GM21381 (cell line): ENCODE measurements around the gene CCDC77.

ENCODE experiments used
- ATAC-seq: cut with Tn5 transposase; IDR thresholded peaks from one replicate; pipeline ENCODE4 v1.9.1; 2021; ENCODE audit warnings: mild to moderate bottlenecking, moderate library complexity; ENCODE audit not compliant: unreplicated experiment

Gene CCDC77

DNA sequence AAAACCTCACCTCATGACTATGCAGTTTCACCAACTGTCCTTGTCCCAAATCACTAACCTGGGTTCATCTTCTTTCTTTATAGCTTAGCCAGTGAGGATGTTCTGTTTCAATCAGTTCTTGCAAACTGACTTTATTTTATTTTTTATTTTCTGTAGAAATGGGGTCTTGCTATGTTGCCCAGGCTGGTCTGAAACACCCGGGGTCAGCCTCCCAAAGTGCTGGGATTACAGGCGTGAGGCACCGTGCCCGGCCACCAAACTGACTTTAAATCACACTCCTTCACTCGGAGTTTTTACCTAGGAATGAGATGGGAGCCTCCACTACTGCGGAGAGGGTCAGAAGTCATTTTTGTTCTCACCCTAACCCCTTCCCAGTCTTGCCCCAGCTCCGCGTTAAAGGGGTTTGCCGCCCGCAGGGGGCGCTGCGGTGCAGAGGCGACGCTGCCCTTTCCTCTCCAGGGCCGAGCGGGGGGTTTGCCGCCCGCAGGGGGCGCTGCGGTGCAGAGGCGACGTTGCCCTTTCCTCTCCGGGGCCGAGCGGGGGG, 51.3 kb downstream of the CCDC77 start:
- no peak for ATAC-seq

DNA sequence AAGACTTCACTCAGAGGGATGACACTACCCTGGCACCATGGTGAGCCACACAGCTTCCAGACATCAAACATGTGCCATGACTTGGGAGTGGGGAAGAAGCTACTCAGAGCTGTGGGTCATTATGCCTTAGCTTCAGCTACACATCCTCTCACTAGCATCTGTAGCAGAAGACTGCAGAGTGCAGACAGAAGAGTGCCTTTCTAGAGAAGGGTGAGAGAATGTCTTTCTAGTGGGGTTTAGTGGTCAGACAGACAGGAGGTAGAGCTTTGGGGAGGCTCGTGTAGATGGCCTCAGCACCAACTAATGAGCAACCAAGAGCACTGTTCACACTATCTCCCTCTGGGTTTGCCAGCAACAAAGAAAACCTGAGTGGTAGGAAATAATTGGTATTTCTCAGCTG, 53.4 kb downstream of the CCDC77 start:
- ATAC-seq: no peak

DNA sequence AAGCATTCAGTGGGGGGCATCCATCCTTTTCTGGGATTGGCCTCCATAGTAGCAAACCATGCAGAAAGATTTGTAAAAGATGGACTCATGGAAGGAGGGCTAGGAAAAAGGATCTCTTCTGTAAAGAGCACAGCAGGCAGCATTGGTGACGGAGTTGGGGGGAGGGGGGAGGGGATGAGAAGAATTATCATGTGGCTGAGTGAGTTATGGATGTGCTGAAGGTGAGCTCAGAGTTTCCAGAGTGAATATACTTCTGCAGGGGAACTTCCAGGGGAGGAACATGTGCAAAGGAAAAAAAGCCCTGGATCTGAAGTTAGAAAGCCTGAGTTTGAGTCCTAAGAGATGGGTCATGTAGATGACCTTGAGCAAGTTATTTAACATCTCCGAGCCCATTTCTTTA, 54.4 kb downstream of the CCDC77 start:
- ATAC-seq: no peak

DNA sequence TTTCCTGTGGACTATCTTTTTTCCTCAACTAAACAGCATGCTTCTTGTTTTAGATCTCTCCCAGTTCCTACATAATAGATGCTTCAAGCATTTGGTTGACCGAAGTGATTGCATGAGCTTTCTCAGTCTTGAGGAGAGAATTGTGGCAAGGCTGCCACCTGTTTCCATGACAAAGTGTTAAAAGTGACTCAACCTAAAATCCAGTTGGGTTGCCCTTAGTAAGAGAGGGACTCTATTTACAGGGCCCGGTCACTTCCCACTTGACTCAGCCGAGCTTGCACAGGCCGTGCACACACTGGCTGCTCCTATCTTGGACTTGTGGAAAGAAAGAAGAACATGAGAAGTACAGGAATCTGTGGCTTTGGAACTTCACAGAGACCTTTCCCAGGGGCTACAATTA, 56.2 kb downstream of the CCDC77 start:
- no peak for ATAC-seq

DNA sequence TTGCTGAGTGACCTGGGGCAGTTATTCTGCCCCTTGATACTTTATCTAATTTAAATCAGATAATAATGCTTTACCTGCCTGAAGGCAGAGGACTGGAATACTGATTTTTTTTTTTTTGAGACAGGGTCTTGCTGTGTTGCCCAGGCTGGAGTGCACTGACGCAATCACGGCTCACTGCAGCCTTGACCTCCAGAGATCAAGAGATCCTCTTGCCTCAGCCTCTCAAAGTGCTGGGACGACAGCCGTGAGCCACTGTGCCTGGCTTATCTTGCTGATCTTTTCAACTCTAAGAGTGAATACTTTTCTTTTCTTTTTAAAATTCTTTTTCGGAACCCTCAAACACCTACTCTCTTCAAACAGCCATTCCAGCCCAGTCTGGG, 57.6 kb downstream of the CCDC77 start:
- ATAC-seq: no peak

DNA sequence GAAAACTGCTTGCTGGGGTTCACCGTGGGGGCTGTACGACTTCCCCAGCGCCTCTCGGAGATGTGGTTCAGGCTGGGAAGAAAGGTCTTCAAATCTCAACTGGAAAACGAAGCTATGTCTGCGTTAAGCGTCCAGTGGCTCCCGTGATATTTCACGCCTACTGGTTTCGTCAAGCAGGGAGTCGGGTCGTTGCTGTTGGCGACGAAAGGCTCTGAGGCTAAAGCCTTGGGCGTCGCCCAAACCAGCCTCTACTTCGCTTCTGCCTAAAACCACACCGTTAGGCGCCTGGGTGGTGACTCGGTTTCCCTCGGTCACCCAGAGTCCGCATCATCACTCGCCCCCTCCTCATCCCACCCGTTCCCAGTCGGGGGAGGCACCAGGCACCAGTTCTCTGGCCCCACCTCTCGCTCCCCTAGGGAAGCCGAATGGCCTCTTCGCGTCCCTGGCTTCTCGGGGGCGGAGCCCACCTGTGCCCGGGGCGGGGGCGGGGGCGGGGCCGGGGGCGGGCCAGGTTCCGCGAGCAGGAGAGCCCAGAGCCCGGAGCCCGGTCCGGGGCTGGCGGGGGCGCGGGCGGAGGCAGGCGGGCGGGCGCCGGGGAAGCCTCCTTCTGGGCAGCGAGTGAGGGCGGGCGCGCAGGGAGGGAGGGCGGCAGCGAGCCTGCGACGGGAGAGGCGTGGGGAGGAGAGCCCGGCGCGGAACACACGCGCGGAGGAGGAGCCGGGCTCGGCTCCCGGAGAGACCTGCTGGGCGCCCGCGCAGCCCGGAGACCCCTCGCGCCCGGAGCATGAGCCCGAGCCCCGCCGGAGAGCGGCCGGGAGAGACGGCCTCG, 58.2 kb downstream of the CCDC77 start, which contains the start of gene B4GALNT3:
TSS of gene B4GALNT3 (plus strand) at position 510 of the 829 bp plus-strand sequence. CDS start 438 bp downstream, outside the sequence.
- no peak for ATAC-seq

DNA sequence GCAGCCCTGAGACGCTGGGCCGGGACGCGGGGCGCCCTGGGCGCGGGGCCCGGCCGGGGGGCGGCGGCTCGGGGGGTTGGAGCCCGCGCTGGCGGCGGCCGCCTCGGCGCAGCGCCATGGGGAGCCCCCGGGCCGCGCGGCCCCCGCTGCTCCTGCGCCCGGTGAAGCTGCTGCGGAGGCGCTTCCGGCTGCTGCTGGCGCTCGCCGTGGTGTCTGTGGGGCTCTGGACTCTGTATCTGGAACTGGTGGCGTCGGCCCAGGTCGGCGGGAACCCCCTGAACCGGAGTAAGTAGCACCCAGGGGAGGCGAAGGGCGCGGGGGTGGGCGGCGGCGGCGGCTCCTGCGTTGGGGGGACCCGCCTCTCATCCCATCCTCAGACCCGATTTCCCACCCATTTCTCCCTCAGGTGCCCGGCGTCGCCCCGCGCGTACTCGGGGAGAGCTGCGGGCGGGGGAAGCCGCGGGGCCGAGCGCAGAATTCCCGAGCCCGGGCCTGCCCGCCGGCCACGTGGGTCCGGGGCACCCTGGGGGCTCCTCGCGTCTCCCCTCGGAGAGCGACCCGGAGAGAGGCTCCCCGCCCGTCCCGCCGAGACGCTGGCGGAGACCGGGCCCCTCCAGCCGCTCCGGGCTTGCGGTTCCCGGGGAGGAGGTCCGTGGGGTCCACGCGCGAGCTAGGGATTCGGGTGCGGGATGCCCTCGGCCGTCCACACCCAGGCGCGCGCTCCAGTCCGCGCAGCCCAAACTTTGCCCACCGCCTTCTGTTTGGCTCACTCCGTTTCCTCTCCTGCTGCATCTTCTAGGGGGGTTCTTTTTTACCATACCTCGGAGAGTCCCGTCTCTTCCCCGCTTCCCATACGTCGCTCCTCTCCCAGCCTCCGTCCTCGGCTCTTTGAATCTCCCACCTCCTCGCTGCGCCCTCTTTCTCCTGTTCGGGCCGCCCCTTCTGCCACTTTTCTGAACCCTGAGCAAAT, 59.1 kb downstream of the CCDC77 start:
- ATAC-seq: no peak

DNA sequence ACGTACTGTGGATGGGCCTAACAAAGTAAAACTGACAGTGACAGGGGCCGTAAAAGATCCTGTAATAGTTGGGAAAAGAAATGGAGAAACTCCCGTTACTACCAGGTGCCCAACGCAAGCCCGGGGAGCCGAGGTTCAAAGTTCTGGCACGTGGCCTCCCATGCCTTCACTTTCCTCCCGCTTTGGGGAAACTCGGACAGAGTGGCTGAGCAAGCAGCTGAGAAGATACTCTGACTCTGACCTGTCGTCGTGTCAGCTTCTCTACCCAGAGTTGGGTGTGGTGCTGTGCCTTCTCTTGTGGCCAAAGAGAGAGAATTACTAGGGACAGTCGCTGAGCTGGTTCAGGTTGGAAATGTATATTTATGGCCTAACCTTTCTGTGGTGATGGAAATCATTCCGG, 60.0 kb downstream of the CCDC77 start:
- no peak for ATAC-seq

DNA sequence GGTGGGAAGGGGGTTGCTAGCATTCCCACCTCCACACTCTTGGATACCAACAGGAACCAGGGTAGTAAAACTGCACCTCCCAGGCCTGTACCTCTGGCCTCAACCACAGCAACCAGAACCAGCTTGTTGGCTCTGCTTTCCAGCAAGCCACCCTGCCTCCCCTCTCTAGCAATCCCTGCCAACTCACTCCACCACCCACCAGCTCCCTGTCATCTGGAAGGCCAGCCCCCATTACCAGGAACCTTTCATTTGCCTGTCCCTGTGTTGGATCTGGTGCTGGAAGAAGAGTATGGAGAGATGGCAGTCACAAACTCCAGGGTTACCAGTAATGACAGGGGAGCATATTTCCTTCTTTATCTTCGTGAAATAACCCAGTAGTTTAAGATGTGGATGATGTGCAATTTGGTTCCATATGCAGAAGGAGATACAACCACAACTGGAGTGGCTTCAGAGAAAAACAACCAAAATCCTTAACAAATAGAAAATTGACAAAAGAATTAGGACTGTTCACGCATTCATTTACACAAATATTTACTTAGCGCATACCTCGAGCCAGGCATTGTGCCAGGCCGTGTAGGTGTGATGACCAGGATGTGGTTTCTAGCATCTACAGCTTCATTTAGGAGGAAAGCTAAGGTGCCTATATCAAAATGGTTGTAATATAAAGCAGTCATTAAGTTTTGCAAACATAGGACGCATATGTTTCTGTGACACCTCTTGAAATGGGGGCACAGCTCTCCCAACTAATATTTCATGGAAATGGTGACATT, 61.7 kb downstream of the CCDC77 start:
- ATAC-seq: no peak

DNA sequence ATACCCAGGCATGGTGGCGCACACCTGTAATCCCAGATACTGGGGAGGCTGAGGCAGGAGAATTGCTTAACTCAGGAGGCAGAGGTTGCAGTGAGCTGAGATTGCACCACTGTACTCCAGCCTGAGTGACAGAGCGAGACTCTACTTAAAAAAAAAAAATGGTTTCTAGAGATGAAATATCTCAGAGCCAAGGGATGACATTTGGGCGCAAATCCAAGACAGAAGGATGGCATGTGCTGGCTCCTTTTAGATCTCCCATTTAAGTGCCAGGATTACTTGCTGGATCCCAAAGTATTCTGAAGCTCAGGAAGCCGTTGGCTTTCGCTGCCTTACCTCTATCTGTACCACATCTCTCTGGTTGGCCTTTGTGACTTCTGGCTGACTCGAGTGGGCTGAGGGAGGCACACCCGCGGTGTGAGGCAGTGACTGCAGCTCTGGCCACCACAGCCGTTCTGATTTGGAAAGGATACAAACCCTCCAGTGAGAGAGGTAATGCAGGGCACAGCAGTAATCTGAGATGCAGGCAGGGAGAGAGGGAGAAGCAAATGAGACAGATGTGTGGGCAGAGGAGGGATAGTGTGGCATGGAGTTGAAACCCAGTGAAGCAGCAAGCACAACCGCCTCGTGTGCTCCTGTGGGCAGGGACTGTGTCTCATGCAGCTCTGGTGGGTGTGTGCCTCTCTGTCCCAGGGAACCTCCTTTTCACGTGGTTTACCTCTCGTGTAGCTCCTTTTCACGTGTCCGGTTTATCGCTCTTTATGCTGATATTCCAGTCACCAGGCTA, 63.2 kb downstream of the CCDC77 start:
- ATAC-seq: no peak

DNA sequence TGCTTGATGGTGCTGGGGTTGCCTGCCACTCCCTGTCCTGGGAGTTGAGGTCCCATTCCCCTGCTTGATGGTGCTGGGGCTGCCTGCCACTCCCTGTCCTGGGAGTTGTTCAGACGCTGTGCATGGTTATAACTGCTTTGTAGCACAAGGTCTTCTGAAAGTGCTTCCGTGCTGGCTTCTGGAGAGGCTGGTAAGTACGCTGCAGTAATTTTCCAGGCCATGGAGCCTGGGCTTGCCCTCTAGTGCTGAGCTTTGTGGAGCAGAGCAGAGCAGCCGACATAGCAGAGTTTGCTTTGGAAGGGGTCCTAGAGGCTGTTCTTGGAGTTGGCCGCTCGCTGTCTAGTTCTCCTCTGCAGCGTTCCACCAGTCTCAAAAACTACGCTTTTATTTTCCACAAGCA, 64.6 kb downstream of the CCDC77 start:
- ATAC-seq: no peak

DNA sequence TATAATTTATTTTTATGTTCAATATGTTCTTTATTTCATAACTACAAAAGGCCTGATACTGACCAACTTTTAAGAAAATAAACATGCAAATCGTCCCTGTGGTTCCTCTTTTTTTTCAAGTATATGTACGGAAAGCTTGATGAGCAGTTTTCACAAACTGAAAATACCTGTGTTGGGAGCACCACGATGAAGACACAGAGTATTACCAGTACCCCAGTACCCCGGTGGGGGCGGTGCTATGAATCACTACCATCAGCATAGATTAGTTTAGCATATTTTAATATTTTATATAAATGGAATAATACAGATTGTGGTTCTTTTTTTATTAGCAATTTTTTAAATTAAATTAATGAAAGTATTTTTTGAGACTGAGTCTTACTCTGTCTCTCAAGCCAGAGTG, 65.3 kb downstream of the CCDC77 start:
- no peak for ATAC-seq

DNA sequence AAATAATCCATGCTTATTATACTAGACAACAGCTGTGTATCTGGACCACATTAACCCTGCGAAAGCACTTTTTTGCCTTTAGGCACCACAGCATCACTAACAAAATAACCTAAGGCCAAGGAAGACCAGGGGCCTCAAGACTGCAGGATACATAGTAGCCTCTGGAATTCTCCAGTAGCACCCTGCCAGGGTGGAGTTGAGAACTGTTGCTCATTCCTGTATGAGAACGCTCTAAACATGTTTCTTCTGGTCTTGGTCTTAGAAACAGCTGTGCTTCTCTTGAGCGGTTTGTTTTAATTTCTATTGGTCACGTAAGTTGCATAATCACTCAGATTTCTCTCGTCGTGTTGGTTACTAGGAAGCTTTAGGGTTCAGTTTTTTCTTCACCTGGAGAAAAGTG, 66.1 kb downstream of the CCDC77 start:
- ATAC-seq: no peak

DNA sequence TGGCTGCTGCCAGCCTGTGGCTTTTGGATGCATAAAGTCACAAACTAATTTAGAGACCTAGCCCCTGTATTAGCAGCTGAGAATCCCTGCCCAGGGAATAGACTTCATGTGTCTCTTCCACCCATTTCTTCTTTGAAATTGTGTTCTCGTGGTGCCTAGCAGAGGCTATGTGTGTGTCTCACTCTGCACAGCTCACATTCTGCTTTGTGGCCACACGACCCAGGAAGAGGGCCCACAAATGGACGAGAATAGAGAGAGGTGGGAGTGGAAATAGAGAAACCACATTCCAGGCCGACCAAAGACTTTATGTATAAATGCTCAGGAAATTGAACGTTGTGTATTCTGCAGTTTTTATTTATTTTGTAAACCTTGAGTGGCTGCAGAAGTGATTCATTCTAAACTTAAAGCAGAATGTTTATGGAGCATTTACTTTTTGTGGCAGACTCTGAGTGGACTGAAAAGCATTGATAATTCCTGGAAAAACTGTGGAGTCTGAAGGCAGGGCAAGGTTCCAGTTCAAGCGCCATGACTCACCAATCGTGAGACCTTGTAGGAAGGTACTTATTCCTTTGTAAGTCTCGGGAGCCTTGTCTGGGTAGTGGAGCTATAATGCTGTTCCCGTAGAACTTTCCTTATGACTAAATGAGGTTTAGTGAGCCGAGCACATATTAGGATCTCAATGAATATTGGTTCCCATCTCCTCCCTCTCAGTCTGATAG, 67.4 kb downstream of the CCDC77 start:
- no peak for ATAC-seq

DNA sequence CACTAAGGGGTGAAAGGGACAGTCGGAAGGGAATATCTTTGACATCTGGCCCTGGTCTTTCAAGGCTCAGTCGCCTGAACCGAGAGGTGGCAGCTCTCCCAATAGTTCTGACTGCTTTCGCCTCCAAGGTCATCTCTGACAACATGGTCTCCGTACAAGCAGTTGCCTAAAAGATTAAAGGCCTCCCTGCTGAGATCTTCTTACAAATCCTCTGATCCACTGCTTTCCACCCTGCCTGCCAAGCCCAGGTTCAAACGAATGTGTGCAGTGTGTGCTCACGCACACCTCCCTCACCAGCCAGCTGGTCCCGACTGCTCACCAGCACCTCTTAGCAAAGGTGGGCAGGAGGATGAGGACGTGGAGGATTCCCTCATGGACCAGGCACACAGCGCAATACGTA, 68.7 kb downstream of the CCDC77 start:
- ATAC-seq: no peak

DNA sequence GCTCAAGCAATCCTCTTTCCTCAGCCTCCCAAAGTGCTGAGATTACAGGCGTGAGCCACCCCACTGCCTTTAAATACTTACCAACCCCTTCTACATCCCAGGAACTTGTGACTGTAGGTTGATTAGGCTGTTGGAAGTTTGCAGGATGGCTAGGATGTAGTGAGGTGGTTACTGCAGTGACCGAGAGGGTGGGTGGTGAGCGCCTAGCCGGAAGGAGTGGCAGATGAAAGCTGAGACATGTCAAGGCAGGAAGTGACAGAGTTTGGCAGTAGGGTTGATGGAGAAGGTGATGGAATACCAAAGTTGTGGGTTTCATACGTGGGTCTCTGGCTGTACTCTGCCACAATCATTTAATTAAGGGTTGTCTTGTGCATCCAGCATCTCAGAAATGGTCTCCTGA, 71.8 kb downstream of the CCDC77 start:
- no peak for ATAC-seq

DNA sequence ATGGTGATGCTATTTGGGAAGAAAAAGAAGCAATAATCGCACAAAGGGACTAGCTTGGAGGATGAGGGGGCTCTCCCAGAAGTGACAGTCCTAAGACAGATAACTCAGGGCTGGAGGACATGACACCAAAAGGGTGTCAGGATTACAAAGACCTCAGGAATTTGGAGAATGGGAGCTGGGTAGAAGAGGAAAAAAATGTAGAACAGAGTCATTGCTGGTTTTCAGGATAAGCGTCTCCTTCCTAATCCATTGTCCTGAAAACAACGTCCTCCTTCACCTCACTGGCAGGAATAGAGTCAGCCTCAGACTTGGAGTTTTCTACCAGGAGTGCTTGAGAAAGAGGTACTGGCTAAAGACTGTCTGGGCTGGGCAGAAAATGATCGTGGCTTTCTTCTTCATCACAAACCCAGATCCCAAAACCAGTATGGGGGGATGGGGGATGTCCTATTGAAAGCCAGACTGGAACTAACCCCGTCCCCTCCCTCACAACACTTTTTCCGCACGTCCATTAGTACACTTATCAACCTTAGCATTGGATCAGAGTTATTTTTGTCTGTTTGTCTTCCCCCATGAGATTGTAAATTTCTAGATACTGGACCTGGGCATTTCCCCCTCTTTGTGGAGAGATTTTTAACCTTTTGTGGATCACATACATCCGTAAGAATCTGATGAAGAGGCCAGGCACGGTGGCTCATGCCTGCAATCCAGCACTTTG, 72.6 kb downstream of the CCDC77 start:
- no peak for ATAC-seq

DNA sequence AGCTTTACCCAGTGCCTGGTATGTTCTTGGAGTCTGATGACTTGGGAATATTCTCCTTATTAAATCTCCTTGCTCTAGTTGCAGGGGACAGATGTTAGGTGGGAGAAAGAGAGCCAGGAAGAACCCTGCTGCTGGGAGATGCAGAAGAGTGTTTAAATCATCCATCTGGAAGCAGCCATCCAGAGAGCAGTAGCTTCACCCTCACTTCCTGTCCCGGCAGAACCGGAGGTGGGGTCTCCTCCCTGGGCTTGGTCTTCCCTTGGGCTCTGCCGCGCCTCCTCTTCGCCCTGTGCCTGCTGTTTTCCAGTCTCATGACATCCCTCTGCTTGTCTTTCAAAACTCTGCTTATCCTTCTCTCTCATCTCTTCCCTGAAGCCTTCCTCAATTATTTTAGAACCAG, 73.8 kb downstream of the CCDC77 start:
- ATAC-seq: no peak

DNA sequence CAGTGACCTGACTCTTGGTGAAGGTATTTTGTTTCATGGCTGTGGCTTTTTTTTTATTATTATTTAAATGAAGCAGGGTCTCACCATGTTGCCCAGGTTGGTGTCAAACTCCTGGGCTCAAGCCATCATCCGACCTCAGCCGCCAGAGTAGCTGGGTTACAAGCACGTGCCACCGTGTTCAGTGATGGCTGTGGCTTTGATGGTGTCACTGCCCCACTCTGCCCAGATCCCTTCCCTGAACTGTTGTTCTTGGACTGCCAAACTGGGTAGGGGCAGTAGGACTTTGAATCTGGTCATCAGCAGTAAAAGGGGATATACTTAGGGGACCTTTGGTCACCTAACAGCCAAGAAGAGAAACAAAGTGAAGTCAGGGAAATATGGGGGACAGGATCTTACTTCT, 77.7 kb downstream of the CCDC77 start:
- ATAC-seq: no peak
